Loucy (cell line): Measurements from ENCODE around the gene KRTAP10-9.
"Not testable (repeated sequence)": the region's sequence is repeated elsewhere in the genome, so short reads cannot be mapped to it uniquely, and the experiment has no call there.

Experiments used
- H2AFZ ChIP-seq: fragments of 200-600 bp; sonication (generic); 2 replicates; pipeline ENCODE4 v1.6.0; 2016; ENCODE audit warnings: antibody characterized with exemption, mild to moderate bottlenecking, low read length, moderate library complexity
- H3F3A ChIP-seq: fragments of 200-600 bp; 2 replicates; pipeline ENCODE4 v1.6.0; 2016; ENCODE audit warnings: antibody characterized with exemption, low read depth, mild to moderate bottlenecking
- H3K27me3 ChIP-seq: fragments of 200-600 bp; sonication (generic); 2 replicates; pipeline ENCODE4 v1.6.1; 2014; ENCODE audit warnings: low read length, mild to moderate bottlenecking; ENCODE audit not compliant: insufficient read depth, poor library complexity, severe bottlenecking
- H3K36me3 ChIP-seq: fragments of 200-600 bp; sonication (generic); 2 replicates; pipeline ENCODE4 v1.6.1; 2016; ENCODE audit warnings: low read length; ENCODE audit not compliant: insufficient read depth
- H3K4me1 ChIP-seq: fragments of 200-600 bp; sonication (generic); 2 replicates; pipeline ENCODE4 v1.5.1; 2014; ENCODE audit warnings: low read length, mild to moderate bottlenecking; ENCODE audit not compliant: insufficient read depth, poor library complexity, severe bottlenecking
- H3K4me2 ChIP-seq: fragments of 200-600 bp; sonication (generic); 2 replicates; pipeline ENCODE4 v1.6.0; 2014; ENCODE audit warnings: antibody characterized with exemption, low read length, low read depth, mild to moderate bottlenecking; ENCODE audit not compliant: poor library complexity, severe bottlenecking
- H3K4me3 ChIP-seq: fragments of 200-600 bp; sonication (generic); 2 replicates; pipeline ENCODE4 v1.5.1; 2014; ENCODE audit warnings: low read length, mild to moderate bottlenecking, mixed read lengths; ENCODE audit not compliant: poor library complexity, severe bottlenecking
- H3K79me2 ChIP-seq: fragments of 200-600 bp; sonication (generic); 2 replicates; pipeline ENCODE4 v1.6.1; 2014; ENCODE audit warnings: low read length; ENCODE audit not compliant: insufficient read depth
- H3K9ac ChIP-seq: fragments of 200-600 bp; sonication (generic); 2 replicates; pipeline ENCODE4 v1.6.0; 2014; ENCODE audit warnings: mild to moderate bottlenecking, low read depth, low read length, moderate library complexity; ENCODE audit not compliant: poor library complexity, severe bottlenecking
- H3K9me2 ChIP-seq: fragments of 200-600 bp; sonication (generic); replicated peaks from 2 replicates; pipeline ENCODE4 v1.6.1; 2016; ENCODE audit warnings: low read depth, low read length, mixed read lengths
- H3K9me3 ChIP-seq: fragments of 200-600 bp; sonication (generic); 2 replicates; pipeline ENCODE4 v1.6.1; 2014; ENCODE audit warnings: mild to moderate bottlenecking, antibody characterized with exemption, low read length, low read depth; ENCODE audit not compliant: insufficient read depth
- H4K20me1 ChIP-seq: fragments of 200-600 bp; sonication (generic); 2 replicates; pipeline ENCODE4 v1.6.0; 2014; ENCODE audit warnings: antibody characterized with exemption, low read length, mild to moderate bottlenecking; ENCODE audit not compliant: insufficient read depth, poor library complexity, severe bottlenecking
- EZH2phosphoT487 ChIP-seq: fragments of 200-600 bp; IDR thresholded peaks from 2 replicates; pipeline ENCODE4 v1.6.1; 2018; ENCODE audit warnings: antibody characterized with exemption, mild to moderate bottlenecking, moderate library complexity, borderline replicate concordance
- TF ChIP-seq, protein P1 (sequence below): fragments of 200-600 bp; sonication (generic); conservative IDR thresholded peaks from 2 replicates; pipeline ENCODE4 v1.5.1; 2014; ENCODE audit warnings: mild to moderate bottlenecking, antibody characterized with exemption, low read length

Gene KRTAP10-9

DNA sequence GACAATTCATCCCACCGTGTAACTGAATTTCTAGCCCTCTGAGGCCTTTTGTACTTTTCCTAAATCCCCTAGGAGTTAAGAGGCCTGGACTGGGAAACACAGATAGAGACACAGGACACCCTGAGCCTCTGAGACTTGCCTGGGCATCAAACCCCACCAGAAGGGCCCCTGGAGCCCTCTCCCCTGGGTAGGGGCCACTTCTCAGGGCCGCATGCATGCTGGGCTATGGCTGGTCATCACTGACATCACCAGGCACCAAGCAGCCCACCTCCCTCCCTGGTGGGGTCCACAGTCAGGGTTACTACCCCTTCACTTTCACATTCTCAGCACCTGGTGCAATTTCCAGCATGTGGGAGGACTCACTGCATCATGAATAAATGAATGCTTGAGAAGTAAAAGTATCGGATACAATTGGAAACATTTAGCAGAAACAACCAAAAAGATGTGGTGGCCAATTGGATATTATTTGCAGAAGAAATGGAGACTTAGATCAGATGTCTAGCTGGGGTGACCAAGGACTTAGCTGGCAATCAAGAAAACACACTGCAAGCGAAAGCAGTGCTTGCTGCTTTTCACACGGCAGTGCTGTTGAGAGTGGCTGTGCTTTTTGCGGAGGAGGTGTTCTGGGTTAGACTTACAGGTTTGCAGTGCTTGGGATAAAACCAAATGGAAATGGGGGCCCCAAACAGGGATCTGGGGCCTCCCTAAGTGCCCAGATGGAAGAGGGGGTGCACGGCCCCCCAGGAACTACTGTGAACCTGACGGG lies 27.4 kb upstream of the KRTAP10-9 start:
- no peaks in the 10 kb centered on the region for H3K36me3 ChIP-seq
- H3K9me2 ChIP-seq: no peaks in the 10 kb centered on the region
- H3K79me2 ChIP-seq: no peaks in the 10 kb centered on the region
- H4K20me1 ChIP-seq: no peaks in the 10 kb centered on the region
- H3K9me3 ChIP-seq: no peaks in the 10 kb centered on the region
- H3K9ac ChIP-seq: no peak overlapping the region
- no peak overlapping the region for H3K4me2 ChIP-seq
- no peak overlapping the region for H3K4me3 ChIP-seq
- H2AFZ ChIP-seq: no peak overlapping the region
- no peaks in the 10 kb centered on the region for H3K27me3 ChIP-seq
- no peaks in the 10 kb centered on the region for H3K4me1 ChIP-seq
- no peaks in the 10 kb centered on the region for H3F3A ChIP-seq
- no peak for TF ChIP-seq EZH2phosphoT487
- TF ChIP-seq, protein P1, sequence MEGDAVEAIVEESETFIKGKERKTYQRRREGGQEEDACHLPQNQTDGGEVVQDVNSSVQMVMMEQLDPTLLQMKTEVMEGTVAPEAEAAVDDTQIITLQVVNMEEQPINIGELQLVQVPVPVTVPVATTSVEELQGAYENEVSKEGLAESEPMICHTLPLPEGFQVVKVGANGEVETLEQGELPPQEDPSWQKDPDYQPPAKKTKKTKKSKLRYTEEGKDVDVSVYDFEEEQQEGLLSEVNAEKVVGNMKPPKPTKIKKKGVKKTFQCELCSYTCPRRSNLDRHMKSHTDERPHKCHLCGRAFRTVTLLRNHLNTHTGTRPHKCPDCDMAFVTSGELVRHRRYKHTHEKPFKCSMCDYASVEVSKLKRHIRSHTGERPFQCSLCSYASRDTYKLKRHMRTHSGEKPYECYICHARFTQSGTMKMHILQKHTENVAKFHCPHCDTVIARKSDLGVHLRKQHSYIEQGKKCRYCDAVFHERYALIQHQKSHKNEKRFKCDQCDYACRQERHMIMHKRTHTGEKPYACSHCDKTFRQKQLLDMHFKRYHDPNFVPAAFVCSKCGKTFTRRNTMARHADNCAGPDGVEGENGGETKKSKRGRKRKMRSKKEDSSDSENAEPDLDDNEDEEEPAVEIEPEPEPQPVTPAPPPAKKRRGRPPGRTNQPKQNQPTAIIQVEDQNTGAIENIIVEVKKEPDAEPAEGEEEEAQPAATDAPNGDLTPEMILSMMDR: no peak

- not testable (repeated sequence) for H4K20me1 ChIP-seq, H3K4me3 ChIP-seq, H3K79me2 ChIP-seq, H2AFZ ChIP-seq, H3K27me3 ChIP-seq, H3K9ac ChIP-seq, H3F3A ChIP-seq, H3K9me2 ChIP-seq, H3K9me3 ChIP-seq, H3K4me1 ChIP-seq, H3K4me2 ChIP-seq, H3K36me3 ChIP-seq
These were observed 26.5 kb upstream of the KRTAP10-9 start, which contains the start of gene KRTAP10-7 for GRCh38 chr21:44600118-44600978. TSS of gene KRTAP10-7 (plus strand) at chr21:44600597. CDS start at chr21:44600622, 25 bp downstream.

DNA sequence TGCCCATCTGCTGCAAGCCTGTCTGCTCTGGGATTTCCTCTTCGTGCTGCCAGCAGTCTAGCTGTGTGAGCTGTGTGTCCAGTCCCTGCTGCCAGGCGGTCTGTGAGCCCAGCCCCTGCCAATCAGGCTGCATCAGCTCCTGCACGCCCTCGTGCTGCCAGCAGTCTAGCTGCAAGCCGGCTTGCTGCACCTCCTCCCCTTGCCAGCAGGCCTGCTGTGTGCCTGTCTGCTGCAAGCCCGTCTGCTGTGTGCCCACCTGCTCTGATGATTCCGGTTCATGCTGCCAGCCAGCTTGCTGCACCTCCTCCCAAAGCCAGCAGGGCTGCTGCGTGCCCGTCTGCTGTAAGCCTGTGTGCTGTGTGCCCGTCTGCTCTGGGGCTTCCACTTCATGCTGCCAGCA lies 25.8 kb upstream of the KRTAP10-9 start:
- not testable (repeated sequence) for H2AFZ ChIP-seq, H3K9me2 ChIP-seq, H4K20me1 ChIP-seq, H3K36me3 ChIP-seq, H3K9me3 ChIP-seq, H3K27me3 ChIP-seq, H3K79me2 ChIP-seq, H3K4me1 ChIP-seq, H3K4me3 ChIP-seq, H3K4me2 ChIP-seq, H3K9ac ChIP-seq, H3F3A ChIP-seq

- Histone ChIP-seq H3K4me1 (no peaks in the 10 kb centered on the region), H3K9me3 (no peaks in the 10 kb centered on the region), H3K4me2 (no peak overlapping the region), H3F3A (no peaks in the 10 kb centered on the region), H2AFZ (no peak overlapping the region), H3K9me2 (no peaks in the 10 kb centered on the region), H3K27me3 (no peaks in the 10 kb centered on the region), H3K79me2 (no peaks in the 10 kb centered on the region), H3K9ac (no peak overlapping the region), H3K36me3 (no peaks in the 10 kb centered on the region), H3K4me3 (no peak overlapping the region), H4K20me1 (no peaks in the 10 kb centered on the region)
- TF ChIP-seq, protein P1: no peak
- no peak for TF ChIP-seq EZH2phosphoT487
These were observed 25.1 kb upstream of the KRTAP10-9 start for GRCh38 chr21:44601596-44602462.
